ENCODE results near the gene EXOG.

GRCh38 chr3:38561746-38562466 lies 65.8 kb downstream of the EXOG start:
- TF ChIP-seq CTCF (IDR thresholded peaks at IDR 0.05), result no peak
- no peak for TF ChIP-seq POLR2A (IDR thresholded peaks at IDR 0.05)

Measured in lower leg skin (tissue), 3 donors.